ENCODE measurements around the gene CHCHD3. TPM values are rescaled to one million over a fixed set of nuclear protein-coding genes. Genes with fewer than 3 reads are reported as not detected.

CHCHD3 gene
- total and polyA plus RNA-seq, 2 donors (not counting 1 experiment from before 2014, with no cell fraction given): 80.8 to 94.0 TPM

GRCh38 chr7:133124974-133125373 lies 43.1 kb upstream of the CHCHD3 start:
- Histone ChIP-seq H3K27me3 (ENCODE audit: control insufficient read depth, insufficient read depth, low read length) (no peaks in the 10 kb centered on the region), H3K79me2 (ENCODE audit: control insufficient read depth, insufficient read depth, low read length) (no peaks in the 10 kb centered on the region), H3K4me2 (ENCODE audit: extremely low read depth, insufficient read depth, low read length) (no peak overlapping the region), H4K20me1 (ENCODE audit: control insufficient read depth, extremely low read depth, insufficient read depth, low read length) (no peaks in the 10 kb centered on the region), H3K4me3 (replicated peaks in 1 of 4; ENCODE audit: control extremely low read depth in 1 of 4, insufficient read depth in 1 of 4, low read depth in 3 of 4, low read length in 4 of 4) (no peak overlapping the region), H3K36me3 (ENCODE audit: control insufficient read depth, insufficient read depth, low read length) (no peaks in the 10 kb centered on the region), H2AFZ (ENCODE audit: low read length) (no peak overlapping the region), H3K27ac (ENCODE audit: insufficient read depth, low read length) (no peak overlapping the region), H3K9me3 (ENCODE audit: control insufficient read depth, insufficient read depth, low read depth, low read length) (no peaks in the 10 kb centered on the region), H3K9ac (ENCODE audit: insufficient read depth, low read length) (no peak overlapping the region), H3K4me1 (ENCODE audit: control insufficient read depth, extremely low read depth, insufficient read depth, low read length) (no peaks in the 10 kb centered on the region)
- TF ChIP-seq CTCF (conservative IDR thresholded peaks at IDR 0.05 in 1 of 2, IDR thresholded peaks at IDR 0.05 in 1 of 2; ENCODE audit: low read depth in 1 of 2, low read length in 2 of 2) (no peak), EZH2 (IDR thresholded peaks at IDR 0.05; ENCODE audit: low read length, missing control alignments) (no peak)
- DNase-seq (ENCODE audit: low read depth in 2 of 2): no peak

GRCh38 chr7:133121175-133121844 lies 39.4 kb upstream of the CHCHD3 start:
- Histone ChIP-seq H3K9ac (ENCODE audit: insufficient read depth, low read length) (no peak overlapping the region), H3K79me2 (ENCODE audit: control insufficient read depth, insufficient read depth, low read length) (no peaks in the 10 kb centered on the region), H3K4me3 (replicated peaks in 1 of 4; ENCODE audit: control extremely low read depth in 1 of 4, insufficient read depth in 1 of 4, low read depth in 3 of 4, low read length in 4 of 4) (no peak overlapping the region), H2AFZ (ENCODE audit: low read length) (no peak overlapping the region), H4K20me1 (ENCODE audit: control insufficient read depth, extremely low read depth, insufficient read depth, low read length) (no peaks in the 10 kb centered on the region), H3K36me3 (ENCODE audit: control insufficient read depth, insufficient read depth, low read length) (no peaks in the 10 kb centered on the region), H3K27me3 (ENCODE audit: control insufficient read depth, insufficient read depth, low read length) (no peaks in the 10 kb centered on the region), H3K9me3 (ENCODE audit: control insufficient read depth, insufficient read depth, low read depth, low read length) (no peaks in the 10 kb centered on the region), H3K27ac (ENCODE audit: insufficient read depth, low read length) (no peak overlapping the region), H3K4me1 (ENCODE audit: control insufficient read depth, extremely low read depth, insufficient read depth, low read length) (no peaks in the 10 kb centered on the region), H3K4me2 (ENCODE audit: extremely low read depth, insufficient read depth, low read length) (no peak overlapping the region)
- TF ChIP-seq CTCF (conservative IDR thresholded peaks at IDR 0.05 in 1 of 2, IDR thresholded peaks at IDR 0.05 in 1 of 2; ENCODE audit: low read depth in 1 of 2, low read length in 2 of 2) (no peak), EZH2 (IDR thresholded peaks at IDR 0.05; ENCODE audit: low read length, missing control alignments) (no peak)
- DNase-seq (ENCODE audit: low read depth in 2 of 2): no peak

- no peak overlapping the region for H3K27ac ChIP-seq (ENCODE audit: insufficient read depth, low read length)
- no peak overlapping the region for H3K9ac ChIP-seq (ENCODE audit: insufficient read depth, low read length)
- no peak for DNase-seq (ENCODE audit: low read depth in 2 of 2)
- H4K20me1 ChIP-seq (ENCODE audit: control insufficient read depth, extremely low read depth, insufficient read depth, low read length): no peaks in the 10 kb centered on the region
- H3K4me1 ChIP-seq (ENCODE audit: control insufficient read depth, extremely low read depth, insufficient read depth, low read length): no peaks in the 10 kb centered on the region
- no peaks in the 10 kb centered on the region for H3K36me3 ChIP-seq (ENCODE audit: control insufficient read depth, insufficient read depth, low read length)
- TF ChIP-seq EZH2 (IDR thresholded peaks at IDR 0.05; ENCODE audit: low read length, missing control alignments) (no peak), CTCF (conservative IDR thresholded peaks at IDR 0.05 in 1 of 2, IDR thresholded peaks at IDR 0.05 in 1 of 2; ENCODE audit: low read depth in 1 of 2, low read length in 2 of 2) (no peak)
- no peak overlapping the region for H3K4me2 ChIP-seq (ENCODE audit: extremely low read depth, insufficient read depth, low read length)
- H3K4me3 ChIP-seq (replicated peaks in 1 of 4; ENCODE audit: control extremely low read depth in 1 of 4, insufficient read depth in 1 of 4, low read depth in 3 of 4, low read length in 4 of 4): no peak overlapping the region
- no peaks in the 10 kb centered on the region for H3K27me3 ChIP-seq (ENCODE audit: control insufficient read depth, insufficient read depth, low read length)
- H2AFZ ChIP-seq (ENCODE audit: low read length): no peak overlapping the region
- no peaks in the 10 kb centered on the region for H3K9me3 ChIP-seq (ENCODE audit: control insufficient read depth, insufficient read depth, low read depth, low read length)
- H3K79me2 ChIP-seq (ENCODE audit: control insufficient read depth, insufficient read depth, low read length): no peaks in the 10 kb centered on the region
These were observed 37.2 kb upstream of the CHCHD3 start for GRCh38 chr7:133119067-133119466.
